ENCODE measurements around the gene STK40.

DNA sequence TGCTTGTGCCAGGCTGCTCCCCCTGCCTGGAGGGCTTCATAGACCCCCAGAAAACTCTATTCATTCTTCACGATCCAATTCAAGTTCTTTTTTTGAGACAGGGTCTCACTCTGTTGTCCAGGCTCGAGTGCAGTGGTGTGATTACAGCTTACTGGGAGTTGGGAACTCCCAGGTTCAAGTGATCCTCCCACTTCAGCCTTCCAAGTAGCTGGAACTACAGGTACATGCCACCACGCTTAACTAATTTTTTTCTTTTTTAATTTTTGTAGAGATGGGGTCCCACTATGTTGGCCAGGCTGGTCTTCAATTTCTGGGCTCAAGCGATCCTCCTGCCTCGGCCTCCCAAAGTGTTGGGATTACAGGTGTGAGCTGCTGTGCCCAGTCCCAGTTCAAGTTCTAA is 4.3 kb downstream of the STK40 start:
- TF ChIP-seq, protein P1, sequence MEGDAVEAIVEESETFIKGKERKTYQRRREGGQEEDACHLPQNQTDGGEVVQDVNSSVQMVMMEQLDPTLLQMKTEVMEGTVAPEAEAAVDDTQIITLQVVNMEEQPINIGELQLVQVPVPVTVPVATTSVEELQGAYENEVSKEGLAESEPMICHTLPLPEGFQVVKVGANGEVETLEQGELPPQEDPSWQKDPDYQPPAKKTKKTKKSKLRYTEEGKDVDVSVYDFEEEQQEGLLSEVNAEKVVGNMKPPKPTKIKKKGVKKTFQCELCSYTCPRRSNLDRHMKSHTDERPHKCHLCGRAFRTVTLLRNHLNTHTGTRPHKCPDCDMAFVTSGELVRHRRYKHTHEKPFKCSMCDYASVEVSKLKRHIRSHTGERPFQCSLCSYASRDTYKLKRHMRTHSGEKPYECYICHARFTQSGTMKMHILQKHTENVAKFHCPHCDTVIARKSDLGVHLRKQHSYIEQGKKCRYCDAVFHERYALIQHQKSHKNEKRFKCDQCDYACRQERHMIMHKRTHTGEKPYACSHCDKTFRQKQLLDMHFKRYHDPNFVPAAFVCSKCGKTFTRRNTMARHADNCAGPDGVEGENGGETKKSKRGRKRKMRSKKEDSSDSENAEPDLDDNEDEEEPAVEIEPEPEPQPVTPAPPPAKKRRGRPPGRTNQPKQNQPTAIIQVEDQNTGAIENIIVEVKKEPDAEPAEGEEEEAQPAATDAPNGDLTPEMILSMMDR (IDR thresholded peaks at IDR 0.05) = no peak
- no peak for TF ChIP-seq POLR2AphosphoS5 (IDR thresholded peaks at IDR 0.05; ENCODE audit: low read depth, low read length)
- TF ChIP-seq, protein P2, sequence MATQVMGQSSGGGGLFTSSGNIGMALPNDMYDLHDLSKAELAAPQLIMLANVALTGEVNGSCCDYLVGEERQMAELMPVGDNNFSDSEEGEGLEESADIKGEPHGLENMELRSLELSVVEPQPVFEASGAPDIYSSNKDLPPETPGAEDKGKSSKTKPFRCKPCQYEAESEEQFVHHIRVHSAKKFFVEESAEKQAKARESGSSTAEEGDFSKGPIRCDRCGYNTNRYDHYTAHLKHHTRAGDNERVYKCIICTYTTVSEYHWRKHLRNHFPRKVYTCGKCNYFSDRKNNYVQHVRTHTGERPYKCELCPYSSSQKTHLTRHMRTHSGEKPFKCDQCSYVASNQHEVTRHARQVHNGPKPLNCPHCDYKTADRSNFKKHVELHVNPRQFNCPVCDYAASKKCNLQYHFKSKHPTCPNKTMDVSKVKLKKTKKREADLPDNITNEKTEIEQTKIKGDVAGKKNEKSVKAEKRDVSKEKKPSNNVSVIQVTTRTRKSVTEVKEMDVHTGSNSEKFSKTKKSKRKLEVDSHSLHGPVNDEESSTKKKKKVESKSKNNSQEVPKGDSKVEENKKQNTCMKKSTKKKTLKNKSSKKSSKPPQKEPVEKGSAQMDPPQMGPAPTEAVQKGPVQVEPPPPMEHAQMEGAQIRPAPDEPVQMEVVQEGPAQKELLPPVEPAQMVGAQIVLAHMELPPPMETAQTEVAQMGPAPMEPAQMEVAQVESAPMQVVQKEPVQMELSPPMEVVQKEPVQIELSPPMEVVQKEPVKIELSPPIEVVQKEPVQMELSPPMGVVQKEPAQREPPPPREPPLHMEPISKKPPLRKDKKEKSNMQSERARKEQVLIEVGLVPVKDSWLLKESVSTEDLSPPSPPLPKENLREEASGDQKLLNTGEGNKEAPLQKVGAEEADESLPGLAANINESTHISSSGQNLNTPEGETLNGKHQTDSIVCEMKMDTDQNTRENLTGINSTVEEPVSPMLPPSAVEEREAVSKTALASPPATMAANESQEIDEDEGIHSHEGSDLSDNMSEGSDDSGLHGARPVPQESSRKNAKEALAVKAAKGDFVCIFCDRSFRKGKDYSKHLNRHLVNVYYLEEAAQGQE (IDR thresholded peaks at IDR 0.05; ENCODE audit: insufficient read depth in 1 of 2, low read depth in 2 of 2, low read length in 1 of 2) = no peak

All from Panc1 (cell line).